Upper lobe of left lung (tissue), 4 donors: ENCODE results near the gene CYBC1.

Experiments used
- CTCF ChIP-seq, 6 experiments: fragments of 450-650 bp in 4 of 6; fragments of 200-600 bp in 2 of 6; sonication (generic) in 2 of 6; IDR thresholded peaks; one replicate each; pipeline ENCODE4 v1.5.1; 2016 to 2019; ENCODE audit warnings: antibody characterized with exemption in 6 of 6
- EP300 ChIP-seq, 4 donors: sonication (generic); formaldehyde crosslinking; IDR thresholded peaks; one replicate each; pipeline ENCODE4 v1.5.1; 2017; ENCODE audit warnings: antibody characterized with exemption in 4 of 4, control low read depth in 2 of 4
- POLR2A ChIP-seq, 4 donors: fragments of 450-650 bp; IDR thresholded peaks; one replicate each; pipeline ENCODE4 v1.5.1; 2016 to 2017; ENCODE audit warnings: antibody characterized with exemption in 4 of 4, mild to moderate bottlenecking in 2 of 4
- POLR2AphosphoS5 ChIP-seq, 2 donors: sonication (generic); formaldehyde crosslinking; IDR thresholded peaks; one replicate each; pipeline ENCODE4 v1.5.1; 2017; ENCODE audit warnings: antibody characterized with exemption in 2 of 2

- TF ChIP-seq CTCF (IDR thresholded peaks at IDR 0.05): no peak
- TF ChIP-seq EP300 (IDR thresholded peaks at IDR 0.05): no peak
- no peak for TF ChIP-seq POLR2AphosphoS5 (IDR thresholded peaks at IDR 0.05)
- no peak for TF ChIP-seq POLR2A (IDR thresholded peaks at IDR 0.05)
These were observed 32.7 kb upstream of the CYBC1 start for GRCh38 chr17:82483204-82483660.
